Measurements from ENCODE around the gene DYSF. TPM values are rescaled to one million over a fixed set of nuclear protein-coding genes. Genes with fewer than 3 reads are reported as not detected.

Gene DYSF
- polyA plus RNA-seq, 1 donor (not counting 4 experiments of a cell fraction or from before 2014, with no cell fraction given) = 8.2 TPM

DNA sequence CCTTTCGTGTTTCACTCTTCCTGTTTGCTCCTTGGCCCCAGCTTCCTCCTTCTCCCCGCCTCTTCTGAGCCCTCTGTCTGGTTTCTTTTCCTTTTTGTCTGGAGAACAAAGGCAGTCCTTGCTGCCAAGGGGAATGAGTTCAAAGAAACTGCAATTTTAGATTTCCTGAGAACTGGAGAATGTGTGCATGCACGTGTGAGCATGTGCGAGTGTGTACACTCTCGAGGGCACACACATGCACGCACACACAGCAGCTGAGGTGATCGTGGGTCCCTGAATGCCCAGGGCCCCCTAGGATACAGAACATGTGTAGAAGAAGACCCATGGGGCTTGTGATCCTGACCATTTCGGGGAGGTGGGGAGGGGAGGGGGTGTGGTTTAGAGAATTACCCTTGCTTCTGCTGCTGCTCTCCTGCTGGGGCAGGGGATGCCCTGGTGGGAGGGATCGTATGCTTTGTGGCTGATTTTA, 151.8 kb downstream of the DYSF start:
- no peak for DNase-seq (ENCODE audit: low read depth, low spot score)
- no peak for TF ChIP-seq EZH2 (IDR thresholded peaks at IDR 0.05; ENCODE audit: low read length)
- TF ChIP-seq, protein P1, sequence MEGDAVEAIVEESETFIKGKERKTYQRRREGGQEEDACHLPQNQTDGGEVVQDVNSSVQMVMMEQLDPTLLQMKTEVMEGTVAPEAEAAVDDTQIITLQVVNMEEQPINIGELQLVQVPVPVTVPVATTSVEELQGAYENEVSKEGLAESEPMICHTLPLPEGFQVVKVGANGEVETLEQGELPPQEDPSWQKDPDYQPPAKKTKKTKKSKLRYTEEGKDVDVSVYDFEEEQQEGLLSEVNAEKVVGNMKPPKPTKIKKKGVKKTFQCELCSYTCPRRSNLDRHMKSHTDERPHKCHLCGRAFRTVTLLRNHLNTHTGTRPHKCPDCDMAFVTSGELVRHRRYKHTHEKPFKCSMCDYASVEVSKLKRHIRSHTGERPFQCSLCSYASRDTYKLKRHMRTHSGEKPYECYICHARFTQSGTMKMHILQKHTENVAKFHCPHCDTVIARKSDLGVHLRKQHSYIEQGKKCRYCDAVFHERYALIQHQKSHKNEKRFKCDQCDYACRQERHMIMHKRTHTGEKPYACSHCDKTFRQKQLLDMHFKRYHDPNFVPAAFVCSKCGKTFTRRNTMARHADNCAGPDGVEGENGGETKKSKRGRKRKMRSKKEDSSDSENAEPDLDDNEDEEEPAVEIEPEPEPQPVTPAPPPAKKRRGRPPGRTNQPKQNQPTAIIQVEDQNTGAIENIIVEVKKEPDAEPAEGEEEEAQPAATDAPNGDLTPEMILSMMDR (optimal IDR thresholded peaks at IDR 0.05 in 1 of 3, IDR thresholded peaks at IDR 0.05 in 1 of 3, conservative IDR thresholded peaks at IDR 0.05 in 1 of 3; ENCODE audit: extremely low read depth in 1 of 3, insufficient read depth in 2 of 3, low read length in 3 of 3) = no peak
- H3K4me3 ChIP-seq (ENCODE audit: control insufficient read depth in 2 of 3, extremely low read depth in 1 of 3, insufficient read depth in 2 of 3, low read depth in 1 of 3, low read length in 3 of 3) = no peak overlapping the region
- H3K36me3 ChIP-seq (ENCODE audit: control insufficient read depth in 2 of 2, extremely low read depth in 1 of 2, insufficient read depth in 2 of 2, low read length in 2 of 2) = no peaks in the 10 kb centered on the region
- H3K4me1 ChIP-seq (ENCODE audit: control insufficient read depth, extremely low read depth, insufficient read depth, low read length) = no peaks in the 10 kb centered on the region
- no peak overlapping the region for H2AFZ ChIP-seq (ENCODE audit: control insufficient read depth, low read length)
- no peaks in the 10 kb centered on the region for H4K20me1 ChIP-seq (ENCODE audit: control insufficient read depth, extremely low read depth, insufficient read depth, low read length)
- dilution Hi-C loops (cut with MboI; ENCODE audit: extremely low pct_ligation_motif_present, low sequenced_read_pairs) = no loop called here
- no peaks in the 10 kb centered on the region for H3K79me2 ChIP-seq (ENCODE audit: control insufficient read depth, insufficient read depth, low read length)
- no peak overlapping the region for H3K9ac ChIP-seq (ENCODE audit: control insufficient read depth, extremely low read depth, insufficient read depth, low read length)
- no peak overlapping the region for H3K4me2 ChIP-seq (ENCODE audit: control insufficient read depth, extremely low read depth, insufficient read depth, low read depth, low read length)
- H3K9me1 ChIP-seq (ENCODE audit: control insufficient read depth, extremely low read depth, insufficient read depth, low read length) = no peaks in the 10 kb centered on the region
- H3K27ac ChIP-seq (ENCODE audit: control insufficient read depth, insufficient read depth, low read length) = no peak overlapping the region
- H3K27me3 ChIP-seq (ENCODE audit: control insufficient read depth, extremely low read depth, insufficient read depth, low read length) = peaks cover 8% of the 10 kb centered on the region
- H3K9me3 ChIP-seq (ENCODE audit: control insufficient read depth, low read depth, low read length) = no peaks in the 10 kb centered on the region
- no peak for FAIRE-seq

DNA sequence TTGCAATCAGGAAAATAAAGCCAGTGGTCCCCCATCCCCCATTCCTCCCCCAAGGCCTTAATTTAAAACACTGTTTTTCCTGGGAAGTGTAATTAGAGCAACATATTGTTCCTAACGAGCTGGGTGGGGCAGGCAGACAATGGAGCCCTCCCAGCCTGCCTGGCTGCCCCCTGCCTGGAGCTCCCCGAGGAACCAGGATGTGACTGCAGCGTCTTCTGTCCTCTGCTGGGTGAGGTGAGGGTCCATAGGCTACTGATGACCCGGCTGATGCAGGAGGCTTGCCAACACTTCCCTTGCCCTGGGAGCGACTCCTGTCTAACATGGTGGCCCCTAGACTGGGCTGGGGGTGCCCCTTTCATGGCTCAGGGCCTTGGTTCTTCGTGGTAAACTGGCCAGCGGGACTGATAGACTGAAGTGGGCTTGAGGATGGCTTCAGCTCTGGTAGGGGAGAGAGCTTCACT, 152.4 kb downstream of the DYSF start:
- Histone ChIP-seq H3K4me3 (ENCODE audit: control insufficient read depth in 2 of 3, extremely low read depth in 1 of 3, insufficient read depth in 2 of 3, low read depth in 1 of 3, low read length in 3 of 3) (no peak overlapping the region), H3K4me2 (ENCODE audit: control insufficient read depth, extremely low read depth, insufficient read depth, low read depth, low read length) (no peak overlapping the region), H3K9me1 (ENCODE audit: control insufficient read depth, extremely low read depth, insufficient read depth, low read length) (no peaks in the 10 kb centered on the region), H3K36me3 (ENCODE audit: control insufficient read depth in 2 of 2, extremely low read depth in 1 of 2, insufficient read depth in 2 of 2, low read length in 2 of 2) (no peaks in the 10 kb centered on the region), H4K20me1 (ENCODE audit: control insufficient read depth, extremely low read depth, insufficient read depth, low read length) (no peaks in the 10 kb centered on the region), H3K9me3 (ENCODE audit: control insufficient read depth, low read depth, low read length) (no peaks in the 10 kb centered on the region), H3K79me2 (ENCODE audit: control insufficient read depth, insufficient read depth, low read length) (no peaks in the 10 kb centered on the region), H2AFZ (ENCODE audit: control insufficient read depth, low read length) (no peak overlapping the region), H3K4me1 (ENCODE audit: control insufficient read depth, extremely low read depth, insufficient read depth, low read length) (no peaks in the 10 kb centered on the region), H3K27ac (ENCODE audit: control insufficient read depth, insufficient read depth, low read length) (no peak overlapping the region), H3K27me3 (ENCODE audit: control insufficient read depth, extremely low read depth, insufficient read depth, low read length) (peaks cover 8% of the 10 kb centered on the region), H3K9ac (ENCODE audit: control insufficient read depth, extremely low read depth, insufficient read depth, low read length) (no peak overlapping the region)
- dilution Hi-C loops (cut with MboI; ENCODE audit: extremely low pct_ligation_motif_present, low sequenced_read_pairs) = no loop called here
- DNase-seq (ENCODE audit: low read depth, low spot score) (no peak), FAIRE-seq (no peak)
- no peak for TF ChIP-seq EZH2 (IDR thresholded peaks at IDR 0.05; ENCODE audit: low read length)

DNA sequence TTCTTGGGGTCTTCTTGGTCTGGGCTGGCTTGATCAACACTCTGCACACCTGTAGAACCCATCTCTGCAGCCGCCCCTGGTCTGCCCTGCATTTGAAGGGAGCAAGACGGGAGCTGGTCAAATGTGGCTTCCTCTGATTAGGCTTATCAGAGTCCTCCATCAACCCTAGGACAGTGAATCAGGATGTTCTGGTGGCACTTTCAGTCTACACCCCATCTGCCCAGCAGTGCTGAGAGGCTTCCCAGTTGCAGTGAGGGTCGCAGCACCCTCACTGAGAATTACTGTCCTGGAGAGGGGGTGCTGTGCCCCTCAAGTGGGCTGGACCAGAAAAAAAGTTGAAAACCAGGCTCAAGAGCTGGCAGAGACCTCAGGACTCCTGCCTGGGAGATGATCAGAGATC, 152.9 kb downstream of the DYSF start:
- no peak for TF ChIP-seq EZH2 (IDR thresholded peaks at IDR 0.05; ENCODE audit: low read length)
- TF ChIP-seq, protein P1 (optimal IDR thresholded peaks at IDR 0.05 in 1 of 3, IDR thresholded peaks at IDR 0.05 in 1 of 3, conservative IDR thresholded peaks at IDR 0.05 in 1 of 3; ENCODE audit: extremely low read depth in 1 of 3, insufficient read depth in 2 of 3, low read length in 3 of 3) = no peak
- H3K4me2 ChIP-seq (ENCODE audit: control insufficient read depth, extremely low read depth, insufficient read depth, low read depth, low read length) = no peak overlapping the region
- H3K9me1 ChIP-seq (ENCODE audit: control insufficient read depth, extremely low read depth, insufficient read depth, low read length) = no peaks in the 10 kb centered on the region
- no peak overlapping the region for H2AFZ ChIP-seq (ENCODE audit: control insufficient read depth, low read length)
- H3K9ac ChIP-seq (ENCODE audit: control insufficient read depth, extremely low read depth, insufficient read depth, low read length) = no peak overlapping the region
- dilution Hi-C loops (cut with MboI; ENCODE audit: extremely low pct_ligation_motif_present, low sequenced_read_pairs) = no loop called here
- no peaks in the 10 kb centered on the region for H4K20me1 ChIP-seq (ENCODE audit: control insufficient read depth, extremely low read depth, insufficient read depth, low read length)
- H3K27ac ChIP-seq (ENCODE audit: control insufficient read depth, insufficient read depth, low read length) = no peak overlapping the region
- no peaks in the 10 kb centered on the region for H3K79me2 ChIP-seq (ENCODE audit: control insufficient read depth, insufficient read depth, low read length)
- no peaks in the 10 kb centered on the region for H3K4me1 ChIP-seq (ENCODE audit: control insufficient read depth, extremely low read depth, insufficient read depth, low read length)
- FAIRE-seq = no peak
- no peak overlapping the region for H3K4me3 ChIP-seq (ENCODE audit: control insufficient read depth in 2 of 3, extremely low read depth in 1 of 3, insufficient read depth in 2 of 3, low read depth in 1 of 3, low read length in 3 of 3)
- H3K36me3 ChIP-seq (ENCODE audit: control insufficient read depth in 2 of 2, extremely low read depth in 1 of 2, insufficient read depth in 2 of 2, low read length in 2 of 2) = no peaks in the 10 kb centered on the region
- H3K9me3 ChIP-seq (ENCODE audit: control insufficient read depth, low read depth, low read length) = no peaks in the 10 kb centered on the region
- no peak for DNase-seq (ENCODE audit: low read depth, low spot score)
- H3K27me3 ChIP-seq (ENCODE audit: control insufficient read depth, extremely low read depth, insufficient read depth, low read length) = peaks cover 5% of the 10 kb centered on the region

All from keratinocyte (primary cell).